ENCODE measurements around the gene FNDC10.
A peak's percentile ranks its signal among the peaks of the same experiment; 100 is the strongest.

The FNDC10 gene

DNA sequence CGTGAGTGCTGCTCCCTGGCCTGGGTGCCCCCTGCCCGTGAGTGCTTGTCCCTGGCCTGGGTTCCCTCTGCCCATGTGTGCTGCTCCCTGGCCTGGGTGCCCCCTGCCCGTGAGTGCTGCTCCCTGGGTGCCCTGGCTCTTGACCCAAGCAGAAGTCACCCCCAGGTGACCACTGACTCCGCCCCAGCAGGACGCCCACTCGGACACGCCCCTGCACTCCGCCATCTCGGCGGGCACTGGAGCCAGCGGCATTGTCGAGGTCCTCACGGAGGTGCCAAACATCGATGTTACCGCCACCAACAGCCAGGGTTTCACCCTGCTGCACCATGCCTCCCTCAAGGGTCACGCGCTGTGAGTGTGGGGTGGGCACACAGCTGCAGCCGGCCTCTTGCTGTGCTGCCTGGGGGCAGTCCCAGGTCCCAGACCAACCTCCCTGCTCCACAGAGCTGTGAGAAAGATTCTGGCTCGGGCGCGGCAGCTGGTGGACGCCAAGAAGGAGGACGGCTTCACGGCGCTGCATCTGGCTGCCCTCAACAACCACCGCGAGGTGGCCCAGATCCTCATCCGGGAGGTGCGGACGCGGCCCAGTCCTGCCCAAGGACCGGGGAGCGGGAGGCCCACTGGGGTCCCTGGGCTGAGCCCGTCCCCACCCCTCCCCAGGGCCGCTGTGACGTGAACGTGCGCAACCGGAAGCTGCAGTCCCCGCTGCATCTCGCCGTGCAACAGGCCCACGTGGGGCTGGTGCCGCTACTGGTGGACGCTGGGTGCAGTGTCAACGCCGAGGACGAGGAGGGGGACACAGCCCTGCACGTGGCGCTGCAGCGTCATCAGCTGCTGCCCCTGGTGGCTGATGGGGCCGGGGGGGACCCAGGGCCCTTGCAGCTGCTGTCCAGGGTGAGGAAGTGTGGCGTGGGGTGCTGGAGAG, 28.2 kb upstream of the FNDC10 start:
- DNase-seq = no peak

DNA sequence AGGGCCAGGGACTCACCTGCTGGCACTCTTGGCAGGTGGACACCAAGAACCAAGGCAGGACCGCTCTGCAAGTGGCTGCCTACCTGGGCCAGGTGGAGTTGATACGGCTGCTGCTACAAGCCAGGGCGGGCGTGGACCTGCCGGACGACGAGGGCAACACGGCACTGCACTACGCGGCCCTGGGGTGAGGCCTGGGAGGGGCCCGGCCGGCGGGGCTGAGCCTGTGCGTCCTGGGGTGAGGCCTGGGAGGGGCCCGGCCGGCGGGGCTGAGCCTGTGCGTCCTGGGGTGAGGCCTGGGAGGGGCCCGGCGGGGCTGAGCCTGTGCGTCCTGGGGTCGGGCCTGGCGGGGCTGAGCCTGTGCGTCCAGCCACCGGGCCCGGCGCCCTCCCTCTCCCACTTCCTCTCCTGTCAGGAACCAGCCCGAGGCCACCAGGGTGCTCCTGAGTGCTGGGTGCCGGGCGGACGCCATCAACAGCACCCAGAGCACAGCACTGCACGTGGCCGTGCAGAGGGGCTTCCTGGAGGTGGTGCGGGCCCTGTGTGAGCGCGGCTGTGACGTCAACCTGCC, 27.4 kb upstream of the FNDC10 start:
- DNase-seq = no peak

DNA sequence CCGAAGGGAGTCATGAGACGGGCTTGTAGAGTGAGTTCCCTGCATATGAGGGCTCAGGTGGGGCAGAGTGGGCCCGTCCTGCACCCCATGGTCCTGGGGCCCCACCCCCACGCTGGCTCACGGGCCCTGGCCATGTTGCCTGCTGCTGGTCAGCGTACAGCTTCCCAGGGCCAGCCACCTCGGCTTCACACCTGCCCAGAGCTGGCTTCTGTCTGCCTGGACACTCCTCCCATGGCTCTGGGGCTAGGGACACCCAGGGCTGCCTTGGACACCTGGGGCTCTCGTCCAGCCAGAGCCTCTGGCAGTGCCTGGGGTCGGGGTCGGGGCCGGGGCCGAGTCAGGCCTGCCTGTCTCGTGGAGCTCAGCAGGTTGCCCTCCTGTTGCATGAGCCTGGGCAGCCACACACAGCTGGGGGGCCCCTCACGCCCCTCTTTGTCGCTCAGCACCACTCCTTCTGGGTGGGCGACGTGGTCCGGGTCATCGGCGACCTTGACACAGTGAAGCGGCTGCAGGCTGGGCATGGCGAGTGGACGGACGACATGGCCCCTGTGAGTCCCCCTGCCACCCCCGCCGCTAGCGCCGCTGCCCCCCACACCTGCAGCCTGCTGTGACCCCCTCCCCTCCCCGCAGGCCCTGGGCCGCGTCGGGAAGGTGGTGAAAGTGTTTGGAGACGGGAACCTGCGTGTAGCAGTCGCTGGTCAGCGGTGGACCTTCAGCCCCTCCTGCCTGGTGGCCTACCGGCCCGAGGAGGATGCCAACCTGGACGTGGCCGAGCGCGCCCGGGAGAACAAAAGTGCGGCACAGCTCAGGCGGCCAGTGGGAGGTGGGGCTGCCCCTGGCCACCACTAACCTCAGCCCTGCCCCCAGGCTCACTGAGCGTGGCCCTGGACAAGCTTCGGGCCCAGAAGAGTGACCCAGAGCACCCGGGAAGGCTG, 26.5 kb upstream of the FNDC10 start:
- DNase-seq = no peak

DNA sequence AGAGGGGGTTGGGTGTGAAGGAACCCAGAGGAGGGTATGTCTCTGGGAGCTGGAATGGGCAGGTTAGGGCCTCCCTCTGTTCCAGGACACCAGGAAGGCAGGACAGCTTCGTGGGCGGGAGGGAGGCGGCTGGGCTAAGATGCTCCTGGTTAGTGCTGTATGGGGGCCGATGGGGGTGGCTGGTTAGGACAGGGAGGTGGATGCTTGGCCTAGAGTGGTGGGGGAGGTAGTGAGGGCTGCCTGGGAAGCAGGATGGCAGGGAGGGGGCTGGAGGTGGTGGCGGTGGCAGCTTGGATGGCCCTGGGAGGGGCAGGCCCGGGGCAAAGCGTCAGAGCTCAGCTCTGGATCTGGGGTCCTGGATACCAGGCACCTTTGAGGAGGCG, 25.9 kb upstream of the FNDC10 start:
- no peak for DNase-seq

DNA sequence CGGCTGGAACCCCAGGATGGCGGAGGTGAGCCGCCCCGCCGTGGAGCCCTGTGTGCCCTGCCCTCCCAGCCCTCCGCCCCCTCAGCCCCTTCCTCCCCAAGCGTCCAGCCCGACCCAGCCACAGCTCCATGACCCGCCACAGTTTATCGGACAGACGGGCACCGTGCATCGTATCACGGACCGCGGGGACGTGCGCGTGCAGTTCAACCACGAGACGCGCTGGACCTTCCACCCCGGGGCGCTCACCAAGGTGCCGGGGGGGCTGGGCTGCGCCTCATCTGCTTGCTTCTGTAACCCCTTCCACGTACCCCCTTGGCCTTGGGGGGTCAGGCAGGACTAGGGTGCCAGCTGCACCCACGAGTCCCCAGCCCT, 25.5 kb upstream of the FNDC10 start:
- no peak for DNase-seq

DNA sequence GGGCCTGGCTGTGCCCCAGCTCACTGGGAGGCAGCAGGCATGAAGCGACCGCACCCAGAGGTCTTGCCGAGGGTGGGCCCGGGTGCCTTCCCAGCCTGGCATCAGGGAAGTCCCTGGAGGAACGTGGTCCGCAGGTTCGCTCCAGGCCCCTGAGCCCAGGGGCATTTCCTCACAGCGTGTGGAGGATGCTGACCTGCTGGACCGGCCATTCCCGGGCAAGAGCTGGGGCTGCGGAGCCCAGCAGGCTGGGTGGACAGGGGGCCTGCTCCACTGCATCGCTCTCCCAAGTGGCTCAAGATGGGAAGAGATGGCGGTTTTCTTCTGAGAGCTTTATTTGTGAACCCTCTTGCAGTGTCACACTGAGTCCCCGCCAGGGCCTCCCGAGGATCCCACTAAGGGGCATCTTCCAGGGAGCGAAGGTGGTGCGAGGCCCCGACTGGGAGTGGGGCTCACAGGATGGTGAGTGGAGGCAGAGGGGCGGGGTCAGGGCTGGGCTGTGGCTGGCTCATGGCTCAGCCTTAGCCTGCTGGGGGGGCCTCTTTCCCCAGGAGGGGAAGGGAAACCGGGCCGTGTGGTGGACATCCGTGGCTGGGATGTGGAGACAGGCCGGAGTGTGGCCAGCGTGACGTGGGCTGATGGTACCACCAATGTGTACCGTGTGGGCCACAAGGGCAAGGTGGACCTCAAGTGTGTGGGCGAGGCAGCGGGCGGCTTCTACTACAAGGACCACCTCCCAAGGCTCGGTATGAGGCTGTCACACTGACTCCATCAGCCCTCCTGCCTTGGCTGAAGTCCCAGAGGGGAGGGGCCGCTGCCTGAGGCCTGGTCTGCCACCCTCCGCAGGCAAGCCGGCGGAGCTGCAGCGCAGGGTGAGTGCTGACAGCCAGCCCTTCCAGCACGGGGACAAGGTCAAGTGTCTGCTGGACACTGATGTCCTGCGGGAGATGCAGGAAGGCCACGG, 24.8 kb upstream of the FNDC10 start:
- no peak for DNase-seq

DNA sequence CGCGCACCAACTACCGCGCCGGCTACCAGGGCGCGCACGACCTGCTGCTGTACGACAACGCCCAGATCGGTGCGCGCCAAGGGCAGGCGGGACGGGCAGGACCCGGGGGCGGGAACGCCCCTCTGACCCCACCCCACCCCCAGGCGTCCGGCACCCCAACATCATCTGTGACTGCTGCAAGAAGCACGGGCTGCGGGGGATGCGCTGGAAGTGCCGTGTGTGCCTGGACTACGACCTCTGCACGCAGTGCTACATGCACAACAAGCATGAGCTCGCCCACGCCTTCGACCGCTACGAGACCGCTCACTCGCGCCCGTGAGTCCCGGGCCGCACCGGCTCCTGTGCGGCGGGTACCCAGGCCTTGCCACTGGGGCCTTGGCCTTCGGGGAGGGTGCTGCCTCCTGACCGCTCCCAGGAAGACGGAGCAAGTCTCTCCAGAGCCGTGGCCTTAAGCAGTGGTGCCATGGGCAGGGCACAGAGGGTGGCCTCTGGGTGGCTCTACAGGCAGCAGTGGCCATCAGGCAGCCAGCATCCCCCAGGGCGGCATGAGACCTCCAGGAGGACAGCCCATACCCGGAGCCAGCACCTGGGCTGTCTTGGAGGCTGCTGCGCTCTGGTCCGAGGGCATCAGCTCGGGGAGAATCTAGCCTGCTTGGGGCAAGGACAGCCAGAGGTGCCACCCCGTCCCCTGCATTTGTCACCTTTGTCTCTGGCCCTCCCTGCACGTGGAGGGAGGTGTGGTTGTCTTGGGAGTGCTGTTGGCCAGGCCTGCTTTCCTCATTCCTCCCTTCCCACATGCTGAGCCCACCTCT, 23.9 kb upstream of the FNDC10 start:
- DNase-seq = no peak

DNA sequence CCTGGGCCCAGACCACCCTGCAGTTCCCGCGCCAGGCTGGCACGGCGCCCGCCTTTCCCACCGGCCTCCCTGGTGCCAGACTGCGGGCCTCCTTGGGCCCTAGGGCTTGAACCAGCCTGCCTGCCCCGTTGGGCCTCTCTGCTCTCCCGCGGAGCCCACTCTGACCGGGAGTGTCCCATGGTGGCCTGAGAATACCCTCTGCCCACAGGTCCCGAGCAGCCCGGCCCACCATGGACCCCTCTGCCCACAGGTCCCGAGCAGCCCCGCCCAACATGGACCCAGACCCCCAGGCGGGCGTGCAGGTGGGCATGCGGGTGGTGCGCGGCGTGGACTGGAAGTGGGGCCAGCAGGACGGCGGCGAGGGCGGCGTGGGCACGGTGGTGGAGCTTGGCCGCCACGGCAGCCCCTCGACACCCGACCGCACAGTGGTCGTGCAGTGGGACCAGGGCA, 23.3 kb upstream of the FNDC10 start:
- no peak for DNase-seq

DNA sequence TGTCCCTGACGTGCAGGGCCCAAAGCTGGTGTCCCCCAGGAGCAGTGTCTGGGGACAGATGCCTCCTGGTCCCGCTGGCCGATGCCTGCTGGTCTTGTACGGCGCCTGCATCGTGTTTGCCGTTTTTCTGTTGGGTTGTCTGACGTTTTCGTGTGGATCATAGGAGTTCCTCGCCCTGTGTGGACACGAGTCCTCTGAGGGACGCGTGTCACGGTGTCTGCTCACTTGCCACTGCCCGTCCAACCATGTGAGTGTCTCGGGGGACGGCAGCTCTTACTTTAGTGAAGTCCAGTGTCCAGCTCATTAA, 22.8 kb upstream of the FNDC10 start:
- no peak for DNase-seq

DNA sequence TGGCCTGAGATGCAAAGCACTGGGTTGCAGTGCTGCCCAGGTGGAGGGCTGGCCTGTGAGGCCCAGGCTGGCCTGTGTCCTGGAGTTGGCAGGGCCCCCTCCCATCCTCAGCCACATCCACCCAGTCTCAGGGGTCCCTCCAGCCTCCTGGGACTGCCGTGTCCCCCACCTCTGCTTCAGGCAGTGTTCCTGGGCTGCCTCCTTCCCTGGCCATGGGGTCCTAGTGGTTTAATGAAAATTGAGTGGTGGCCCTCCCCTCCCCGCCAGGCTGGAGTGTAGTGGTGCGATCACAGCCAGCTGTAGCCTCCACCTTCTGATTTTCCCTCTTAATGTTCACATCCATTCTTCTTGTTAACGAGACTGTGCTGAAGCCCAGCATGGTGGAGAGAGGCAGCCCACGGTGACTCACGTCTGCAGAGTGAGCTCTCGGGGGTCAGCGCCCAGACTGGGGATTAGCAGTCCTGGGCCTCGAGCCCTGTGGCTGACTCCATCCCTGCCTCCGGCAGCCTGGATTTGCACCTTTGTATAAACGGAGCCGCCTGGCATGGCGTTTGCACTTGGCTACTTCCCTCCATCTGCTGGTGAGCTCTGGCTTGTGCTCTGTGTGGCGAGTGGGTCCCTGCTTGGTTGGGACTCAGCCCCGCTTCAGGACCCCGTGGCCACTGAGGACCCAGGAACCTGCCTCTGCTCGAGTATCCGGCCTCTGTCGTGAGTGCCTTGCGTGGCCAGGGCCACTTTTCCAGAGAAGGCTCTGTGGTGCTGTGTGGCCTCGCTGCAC, 22.3 kb upstream of the FNDC10 start:
- peak; percentile 27 for DNase-seq

DNA sequence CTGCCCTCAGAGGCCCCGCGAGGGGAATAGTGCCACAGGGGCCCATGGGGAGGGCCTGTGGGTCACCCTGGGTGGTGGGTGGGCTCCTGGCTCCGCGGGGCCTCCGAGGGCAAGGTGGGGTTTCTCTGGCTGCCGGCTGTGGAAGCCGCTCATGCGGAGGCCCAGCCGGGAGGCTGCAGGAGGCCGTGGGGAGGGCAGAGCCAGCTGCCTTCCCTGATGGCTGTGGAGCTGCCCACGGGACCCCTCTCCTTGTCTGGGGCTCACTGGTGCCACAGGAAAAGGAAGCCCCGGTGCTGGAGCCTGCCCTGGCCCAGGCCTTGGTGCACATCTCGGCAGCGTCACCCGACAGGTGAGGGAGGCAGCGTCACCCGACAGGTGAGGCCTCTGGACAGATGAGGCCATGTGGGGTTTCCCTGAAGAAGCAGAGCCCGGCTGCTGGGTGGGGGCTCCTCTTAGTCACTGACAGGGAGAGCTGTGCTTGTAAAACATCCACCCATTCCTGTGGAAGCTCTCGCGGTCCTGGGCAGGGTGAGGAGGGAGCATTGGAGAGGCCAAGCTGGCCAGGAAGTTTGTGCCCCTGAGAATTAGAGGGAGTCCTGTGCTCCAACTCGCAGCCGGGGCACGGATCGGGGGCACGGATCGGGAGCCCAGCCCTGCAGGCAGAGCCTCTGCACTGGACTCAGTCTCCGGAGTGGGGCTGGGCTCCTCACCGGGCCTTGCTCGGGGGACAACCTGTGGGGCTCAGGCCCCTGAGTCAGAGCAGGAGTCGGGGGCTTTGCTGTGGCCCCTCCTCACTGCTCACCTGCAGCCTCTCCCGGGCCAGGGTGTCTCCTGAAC, 21.5 kb upstream of the FNDC10 start:
- DNase-seq = no peak

DNA sequence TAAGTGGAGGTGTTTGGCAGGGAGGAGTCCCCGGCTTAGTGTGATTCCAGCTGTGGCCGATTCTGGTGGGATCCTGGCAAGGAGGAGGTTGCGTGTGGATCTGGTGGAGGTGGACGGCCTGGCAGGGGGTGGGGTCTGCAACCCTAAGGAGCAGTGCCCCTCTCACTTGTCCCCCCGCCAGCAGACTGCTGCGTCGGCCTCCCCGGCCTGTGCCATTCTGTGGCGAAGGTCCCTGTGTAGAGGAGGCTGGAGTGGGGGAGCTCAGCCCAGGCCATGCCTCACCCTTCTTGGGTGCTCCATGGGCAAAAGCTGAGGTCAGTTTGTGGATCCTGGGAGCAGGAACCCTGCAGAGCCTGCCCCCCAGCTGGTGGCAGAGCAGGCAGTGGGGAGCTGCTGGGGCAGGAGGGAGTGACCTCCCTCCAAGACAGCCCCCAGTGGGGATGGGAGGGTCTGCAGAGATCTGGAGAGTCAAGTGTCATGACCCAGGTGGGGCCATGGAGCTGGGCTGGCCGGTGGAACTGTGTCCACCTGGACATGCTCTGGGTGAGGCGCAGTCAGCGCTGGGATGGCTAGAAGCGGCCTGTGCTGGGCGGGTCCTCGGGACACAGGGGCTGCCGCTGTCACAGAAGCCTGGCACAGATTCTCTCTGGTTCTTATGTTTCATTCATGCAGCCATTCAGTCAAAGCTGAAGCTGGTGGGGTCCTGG, 20.7 kb upstream of the FNDC10 start:
- no peak for DNase-seq

DNA sequence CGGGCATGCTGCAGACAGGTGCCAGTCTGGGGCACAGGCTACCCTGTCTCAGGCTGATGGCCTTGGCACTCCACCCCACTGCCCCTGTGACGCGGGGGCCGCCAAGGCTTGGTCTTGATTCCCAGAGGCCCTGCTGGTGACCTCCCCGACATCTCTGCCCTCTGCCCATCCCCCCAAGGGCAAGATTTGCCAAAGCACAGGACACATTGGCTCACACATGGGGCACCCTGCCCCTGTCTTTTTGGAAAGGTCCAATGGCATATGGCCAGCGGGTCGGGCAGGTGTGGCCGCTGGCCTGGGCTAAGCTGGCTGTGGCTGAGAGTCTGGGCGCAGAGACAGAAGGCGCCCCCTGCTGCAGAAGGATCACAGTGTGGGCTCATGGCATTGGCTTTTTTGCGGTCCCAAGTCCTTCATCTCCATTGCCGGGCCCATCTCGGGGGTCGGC, 20.0 kb upstream of the FNDC10 start:
- DNase-seq = no peak

DNA sequence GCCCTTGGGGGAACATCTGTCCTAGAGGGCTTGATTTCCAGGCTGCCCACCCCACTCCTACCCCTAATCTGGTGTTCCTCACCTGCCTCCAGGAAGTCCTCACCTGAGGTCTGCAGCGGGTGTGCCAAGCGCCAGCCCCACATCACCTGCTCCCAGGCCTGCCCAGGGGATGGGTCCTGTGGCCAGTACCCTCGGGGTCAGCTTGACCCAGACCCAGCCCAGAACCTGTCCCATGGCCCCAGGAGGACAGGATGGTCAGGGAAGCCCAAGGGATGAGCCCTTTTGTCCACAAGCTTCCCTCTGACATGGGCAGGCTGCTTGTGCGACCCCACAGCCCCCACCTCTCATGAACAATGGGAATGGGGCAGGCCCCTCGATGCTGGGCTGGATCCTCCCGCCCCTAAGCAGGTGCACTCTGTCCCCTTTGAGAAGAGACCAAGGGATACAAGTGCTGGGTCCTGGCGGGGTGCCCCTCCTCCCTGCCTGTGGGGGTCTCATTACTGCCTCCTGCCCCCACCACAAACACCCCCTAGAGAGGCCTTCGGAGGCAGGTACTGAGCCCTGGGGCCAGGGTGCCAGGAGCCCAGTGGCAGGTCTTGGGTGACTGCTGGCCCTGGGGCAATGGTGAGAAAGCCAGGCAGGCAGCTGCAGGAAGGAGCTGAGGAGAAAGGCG, 18.6 kb upstream of the FNDC10 start:
- DNase-seq = no peak

DNA sequence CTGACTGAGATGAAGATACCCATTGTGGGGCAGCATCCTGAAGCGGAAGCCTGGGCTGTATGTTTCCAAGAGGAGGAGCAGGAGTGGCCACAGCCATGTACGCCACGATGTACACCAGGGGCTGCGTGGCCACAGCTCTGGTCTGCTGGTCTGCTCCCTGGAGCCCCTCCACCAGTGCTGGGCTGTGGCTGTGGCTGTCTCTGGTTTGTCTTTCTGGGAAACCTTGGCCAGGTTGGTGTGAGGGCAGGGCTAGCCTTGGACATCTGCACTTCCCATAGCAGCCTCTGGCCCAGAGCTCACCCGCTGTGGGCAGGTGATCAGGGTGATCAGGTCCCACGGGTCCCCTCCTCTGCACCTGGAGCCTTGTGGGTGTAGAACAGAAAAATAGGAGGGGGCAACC, 18.0 kb upstream of the FNDC10 start:
- no peak for DNase-seq

DNA sequence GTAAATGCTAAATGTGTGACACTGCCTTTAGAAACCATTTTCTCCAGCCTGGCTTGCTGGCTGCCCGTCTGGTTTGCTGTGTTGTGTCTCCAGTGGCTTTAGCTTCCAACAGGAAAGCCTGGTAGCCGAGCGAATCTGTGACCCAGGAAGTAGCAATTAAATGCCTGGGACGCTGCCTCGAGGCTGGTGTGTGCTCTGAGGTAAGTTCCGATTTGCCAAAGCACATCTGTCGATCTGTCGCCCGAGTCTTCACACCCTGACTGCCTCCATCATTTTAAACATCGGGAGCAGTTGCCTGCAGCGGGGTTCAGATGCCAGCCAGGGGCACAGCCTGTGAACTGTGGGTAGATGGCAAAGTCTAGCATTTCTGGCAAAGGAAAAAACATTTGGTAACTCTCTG, 17.6 kb upstream of the FNDC10 start:
- no peak for DNase-seq

DNA sequence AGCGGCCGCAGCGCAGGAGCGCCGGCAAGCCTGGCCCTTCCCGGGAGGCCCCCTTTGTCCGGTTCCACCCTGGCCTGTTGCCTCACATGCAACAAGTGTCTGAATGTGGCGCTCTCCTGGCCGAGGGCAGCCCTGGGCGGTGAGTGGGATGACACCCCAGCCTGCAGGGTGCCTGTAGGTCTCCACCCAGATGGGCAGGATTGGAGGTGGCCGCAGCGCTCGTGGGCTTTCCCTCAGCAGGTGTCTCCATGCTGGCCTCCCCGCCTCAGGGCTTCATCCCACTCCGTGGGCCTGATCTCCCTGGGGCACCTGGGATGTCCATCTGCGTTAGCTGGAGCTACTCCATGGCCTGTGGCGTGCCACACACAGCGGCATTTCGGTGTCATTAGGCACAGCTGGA, 16.9 kb upstream of the FNDC10 start:
- DNase-seq = no peak

DNA sequence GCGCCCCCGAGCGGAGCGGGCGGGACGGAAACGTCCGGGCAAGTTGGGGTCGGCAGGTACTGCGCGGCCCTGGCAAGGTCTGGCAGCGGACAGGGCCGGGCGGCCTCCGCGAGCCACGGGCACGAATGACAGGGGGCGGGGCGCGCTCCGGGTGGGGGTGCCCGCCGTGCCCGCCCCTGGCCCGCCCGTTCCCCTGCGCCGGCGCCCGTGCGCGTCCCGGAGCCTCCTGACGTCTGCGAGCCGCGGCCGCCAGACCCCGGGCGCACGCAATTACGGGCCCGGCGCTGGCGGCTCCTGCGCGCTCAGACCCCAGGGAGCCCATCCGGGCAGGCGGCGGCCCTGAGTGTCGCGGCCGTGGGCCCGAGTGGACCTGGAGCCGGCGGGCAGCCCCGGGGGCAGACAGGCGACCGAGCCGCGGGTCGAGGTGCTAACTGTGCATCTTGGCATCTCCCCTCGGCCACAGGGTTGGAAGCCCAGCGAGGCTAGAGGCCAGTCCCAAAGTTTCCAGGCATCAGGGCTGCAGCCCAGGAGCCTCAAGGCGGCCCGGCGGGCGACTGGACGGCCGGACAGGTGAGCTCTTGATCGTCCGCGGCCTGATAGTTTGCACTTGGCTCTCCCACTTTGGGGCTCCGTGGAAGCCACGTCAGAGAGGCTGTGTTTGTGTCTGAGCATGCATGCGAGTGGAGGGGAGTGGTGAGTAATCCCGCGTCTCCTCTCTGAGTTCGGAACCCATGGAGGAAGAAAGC, 16.3 kb upstream of the FNDC10 start:
- DNase-seq = no peak
